Measurements from ENCODE around the gene MAPK8. TPM values are rescaled to one million over a fixed set of nuclear protein-coding genes. Genes with fewer than 3 reads are reported as not detected.

The MAPK8 gene
- total RNA-seq, 1 experiment from 2014 or later = 67.5 TPM

DNA sequence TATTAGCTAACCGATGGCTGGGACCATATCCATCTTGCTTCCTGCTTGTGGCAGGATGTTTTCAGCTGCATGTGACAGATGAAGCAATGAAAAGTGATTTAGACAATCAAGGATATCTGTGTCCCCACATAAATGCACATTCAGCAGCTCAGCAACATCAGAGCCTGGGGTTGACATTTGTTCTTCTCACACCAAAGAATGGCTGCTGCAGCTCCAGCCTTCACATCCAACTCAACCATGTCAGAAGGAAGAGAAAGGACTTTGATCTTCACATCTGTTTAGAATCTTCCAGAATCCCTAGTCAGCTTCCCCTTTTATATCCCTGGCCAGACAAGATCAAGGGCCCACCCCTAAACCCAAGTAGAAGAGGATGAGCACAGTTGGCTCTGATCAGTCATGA lies 20.1 kb upstream of the MAPK8 start:
- Histone ChIP-seq H3K4me3 (no peak overlapping the region), H3K4me1 (replicated peaks; ENCODE audit: insufficient read depth) (peaks cover 15% of the 10 kb centered on the region), H3F3A (ENCODE audit: insufficient read depth, low read depth) (peaks cover 4% of the 10 kb centered on the region; the same call in 1 of the 2 replicates), H3K4me2 (no peak overlapping the region), H3K79me2 (ENCODE audit: low read depth) (no peaks in the 10 kb centered on the region), H3K27me3 (ENCODE audit: insufficient read depth, low read depth) (peaks cover 24% of the 10 kb centered on the region), H3K9me2 (ENCODE audit: insufficient read depth) (no peaks in the 10 kb centered on the region), H4K20me1 (ENCODE audit: insufficient read depth) (no peaks in the 10 kb centered on the region), H3K36me3 (ENCODE audit: low read depth) (no peaks in the 10 kb centered on the region), H2AFZ (no peak overlapping the region), H3K9me3 (ENCODE audit: insufficient read depth, low read depth) (0 out of 2 replicates have a peak, but pooled peaks cover 3% of the 10 kb centered on the region), H3K27ac (no peak overlapping the region)
- BruUV-seq (replicated peaks) = no TSS peak
- CTCF ChIA-PET = no interaction called here
- no peak for TF ChIP-seq EZH2 (IDR thresholded peaks at IDR 0.05; ENCODE audit: low read depth)
- TF ChIP-seq, protein P1, sequence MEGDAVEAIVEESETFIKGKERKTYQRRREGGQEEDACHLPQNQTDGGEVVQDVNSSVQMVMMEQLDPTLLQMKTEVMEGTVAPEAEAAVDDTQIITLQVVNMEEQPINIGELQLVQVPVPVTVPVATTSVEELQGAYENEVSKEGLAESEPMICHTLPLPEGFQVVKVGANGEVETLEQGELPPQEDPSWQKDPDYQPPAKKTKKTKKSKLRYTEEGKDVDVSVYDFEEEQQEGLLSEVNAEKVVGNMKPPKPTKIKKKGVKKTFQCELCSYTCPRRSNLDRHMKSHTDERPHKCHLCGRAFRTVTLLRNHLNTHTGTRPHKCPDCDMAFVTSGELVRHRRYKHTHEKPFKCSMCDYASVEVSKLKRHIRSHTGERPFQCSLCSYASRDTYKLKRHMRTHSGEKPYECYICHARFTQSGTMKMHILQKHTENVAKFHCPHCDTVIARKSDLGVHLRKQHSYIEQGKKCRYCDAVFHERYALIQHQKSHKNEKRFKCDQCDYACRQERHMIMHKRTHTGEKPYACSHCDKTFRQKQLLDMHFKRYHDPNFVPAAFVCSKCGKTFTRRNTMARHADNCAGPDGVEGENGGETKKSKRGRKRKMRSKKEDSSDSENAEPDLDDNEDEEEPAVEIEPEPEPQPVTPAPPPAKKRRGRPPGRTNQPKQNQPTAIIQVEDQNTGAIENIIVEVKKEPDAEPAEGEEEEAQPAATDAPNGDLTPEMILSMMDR (conservative IDR thresholded peaks at IDR 0.05) = no peak
- intact Hi-C loops (cut with micrococcal nuclease; ENCODE audit: unreplicated experiment) = no loop called here
- DNase-seq = no peak
- POLR2A ChIA-PET (ENCODE audit: unreplicated experiment) = no interaction called here

DNA sequence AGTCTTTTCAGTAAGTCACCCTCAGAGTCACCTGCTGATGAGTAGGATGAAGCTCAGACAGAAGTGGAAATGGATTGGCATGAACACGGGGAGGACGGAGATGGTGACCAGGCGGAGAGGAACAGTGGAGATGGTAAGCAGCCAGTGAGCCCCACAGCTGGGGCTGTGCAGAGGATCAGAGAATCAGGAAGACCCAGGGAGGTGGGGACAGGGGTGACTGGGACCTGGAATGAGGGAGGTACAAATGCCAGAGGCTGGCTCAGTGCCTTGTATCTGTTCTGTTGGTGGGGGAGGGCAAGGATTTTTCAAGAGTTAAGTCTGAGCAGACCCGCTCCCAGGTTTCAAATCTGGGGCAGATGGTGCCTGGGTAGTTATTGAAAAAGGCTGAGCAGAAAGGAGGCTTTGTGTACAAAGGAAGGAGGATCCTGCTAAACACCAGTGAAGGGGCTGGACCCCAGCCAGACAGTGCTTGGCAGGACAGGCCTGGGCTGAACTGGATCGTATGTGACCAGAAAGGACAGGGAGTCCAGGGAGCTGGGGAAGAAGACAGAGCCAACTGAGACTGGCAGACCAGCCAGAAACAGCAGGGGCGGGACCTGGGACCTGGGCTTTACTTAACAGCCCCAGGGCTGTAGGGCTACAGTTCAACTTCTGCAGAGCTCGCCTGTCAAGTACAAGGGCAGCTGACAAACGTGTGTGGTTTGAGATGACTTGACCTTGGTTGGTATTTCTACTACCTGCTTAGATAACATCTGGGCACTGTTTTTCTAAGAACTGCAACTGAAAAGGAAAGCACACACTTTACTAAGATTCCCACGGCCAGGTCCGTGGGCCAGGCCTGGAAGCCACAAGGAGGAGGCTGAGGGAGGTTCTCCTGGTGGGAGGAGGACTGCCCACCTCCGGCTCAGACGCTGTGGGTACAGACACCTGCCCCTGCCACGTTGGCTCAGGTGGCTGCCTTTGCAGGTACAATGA lies 18.8 kb upstream of the MAPK8 start:
- Histone ChIP-seq H3K9me2 (ENCODE audit: insufficient read depth) (no peaks in the 10 kb centered on the region), H3K27ac (peak overlapping the region; percentile 17; the same call in 1 of the 2 replicates), H2AFZ (no peak overlapping the region), H3K9me3 (ENCODE audit: insufficient read depth, low read depth) (0 out of 2 replicates have a peak, but pooled peaks cover 3% of the 10 kb centered on the region), H3K4me1 (replicated peaks; ENCODE audit: insufficient read depth) (peaks cover 15% of the 10 kb centered on the region), H3K4me3 (no peak overlapping the region), H3K4me2 (peak overlapping the region; percentile 54), H3F3A (ENCODE audit: insufficient read depth, low read depth) (peaks cover 4% of the 10 kb centered on the region; the same call in 1 of the 2 replicates), H4K20me1 (ENCODE audit: insufficient read depth) (no peaks in the 10 kb centered on the region), H3K27me3 (ENCODE audit: insufficient read depth, low read depth) (peaks cover 24% of the 10 kb centered on the region), H3K79me2 (ENCODE audit: low read depth) (no peaks in the 10 kb centered on the region), H3K36me3 (ENCODE audit: low read depth) (no peaks in the 10 kb centered on the region)
- ChIA-PET CTCF (interaction anchor here (0.6 kb wide), 1 partner anchor 21 kb away, joined by 5 read pairs; no protein-coding TSS in a partner anchor), POLR2A (ENCODE audit: unreplicated experiment) (interaction anchor here (0.5 to 0.6 kb wide), 3 partner anchors 17 to 727 kb away, joined by 3 to 4 read pairs (median 3); no protein-coding TSS in a partner anchor)
- intact Hi-C loops (cut with micrococcal nuclease; ENCODE audit: unreplicated experiment) = loop anchor here (1.0 to 2.0 kb wide), 4 partner anchors 19 to 63 kb away; partner anchors contain the start of gene MAPK8
- DNase-seq = peak; percentile 82 to 94
- no peak for TF ChIP-seq EZH2 (IDR thresholded peaks at IDR 0.05; ENCODE audit: low read depth)
- TF ChIP-seq, protein P1 (conservative IDR thresholded peaks at IDR 0.05) = no peak
- no TSS peak for BruUV-seq (replicated peaks)

DNA sequence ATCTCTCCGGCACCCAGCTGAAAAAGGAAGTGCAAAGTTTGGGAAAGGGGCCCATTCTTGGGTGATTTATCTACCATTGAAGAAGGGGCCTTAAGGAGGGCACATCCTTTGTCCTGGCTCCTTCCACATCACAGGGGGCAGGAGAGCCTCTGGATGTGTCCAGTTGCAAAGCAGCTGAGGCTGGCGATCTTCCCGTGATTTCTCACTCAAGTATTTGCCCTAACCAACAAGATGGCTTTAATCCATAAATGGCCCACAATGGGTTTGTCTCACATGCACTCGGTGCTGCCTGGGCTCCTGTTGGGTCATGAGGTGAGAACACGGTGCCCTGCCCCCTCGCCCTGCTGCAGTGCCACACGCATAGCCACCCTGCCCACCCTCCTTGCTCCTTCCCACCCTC lies 17.8 kb upstream of the MAPK8 start:
- Histone ChIP-seq H3K27ac (no peak overlapping the region), H3K79me2 (ENCODE audit: low read depth) (no peaks in the 10 kb centered on the region), H3K36me3 (ENCODE audit: low read depth) (no peaks in the 10 kb centered on the region), H3K4me2 (peak overlapping the region; percentile 54), H4K20me1 (ENCODE audit: insufficient read depth) (no peaks in the 10 kb centered on the region), H3K9me2 (ENCODE audit: insufficient read depth) (no peaks in the 10 kb centered on the region), H3K4me1 (replicated peaks; ENCODE audit: insufficient read depth) (peaks cover 15% of the 10 kb centered on the region), H3K27me3 (ENCODE audit: insufficient read depth, low read depth) (peaks cover 24% of the 10 kb centered on the region), H3K4me3 (no peak overlapping the region), H3F3A (ENCODE audit: insufficient read depth, low read depth) (peaks cover 4% of the 10 kb centered on the region; the same call in 1 of the 2 replicates), H2AFZ (no peak overlapping the region), H3K9me3 (ENCODE audit: insufficient read depth, low read depth) (0 out of 2 replicates have a peak, but pooled peaks cover 3% of the 10 kb centered on the region)
- ChIA-PET POLR2A (ENCODE audit: unreplicated experiment) (interaction anchor here (0.5 to 0.7 kb wide), 3 partner anchors 21 to 721 kb away, joined by 3 to 8 read pairs (median 4); no protein-coding TSS in a partner anchor), CTCF (no interaction called here)
- no peak for DNase-seq
- TF ChIP-seq, protein P1 (conservative IDR thresholded peaks at IDR 0.05) = no peak
- no peak for TF ChIP-seq EZH2 (IDR thresholded peaks at IDR 0.05; ENCODE audit: low read depth)
- BruUV-seq (replicated peaks) = no TSS peak
- intact Hi-C loops (cut with micrococcal nuclease; ENCODE audit: unreplicated experiment) = loop anchor here (1.0 to 2.0 kb wide), 4 partner anchors 18 to 73 kb away; partner anchors contain the start of gene MAPK8

Measured in PC-9 (cell line).